Breast epithelium (tissue), 3 donors: ENCODE measurements around the gene ZNF318.

Source experiments
- CTCF ChIP-seq, 3 donors: fragments of 450-650 bp; IDR thresholded peaks; one replicate each; pipeline ENCODE4 v1.5.1; 2016 to 2017; ENCODE audit warnings: antibody characterized with exemption in 3 of 3, mild to moderate bottlenecking in 3 of 3, moderate library complexity in 3 of 3
- POLR2A ChIP-seq: fragments of 450-650 bp; IDR thresholded peaks from one replicate; pipeline ENCODE4 v1.6.1; 2016; ENCODE audit warnings: antibody characterized with exemption, mild to moderate bottlenecking, moderate library complexity

GRCh38 chr6:43399932-43400487 is 30.6 kb upstream of the ZNF318 start:
- TF ChIP-seq CTCF (IDR thresholded peaks at IDR 0.05) (no peak), POLR2A (no peak)
